Tongue (tissue), 2 donors: ENCODE measurements around the gene ZBTB3. TPM values are rescaled to one million over a fixed set of nuclear protein-coding genes. Genes with fewer than 3 reads are reported as not detected.
"Not testable (repeated sequence)": the region's sequence is repeated elsewhere in the genome, so short reads cannot be mapped to it uniquely, and the experiment has no call there.

Source experiments
- DNase-seq: peaks from one replicate; pipeline ENCODE4 v3.0.0-alpha.2; 2015
- total RNA-seq: library from RNA; depleted of rRNA; stranded (reverse); fragments of >200 nt; gene quantifications from one replicate; pipeline ENCODE4 v1.2.3, GENCODE V29; 2014

ZBTB3 gene
- total RNA-seq, result 7.5 TPM

- peak; percentile 99 for DNase-seq
These were observed at the start of gene ZBTB3 for GRCh38 chr11:62753736-62754603. TSS of gene ZBTB3 (minus strand) at chr11:62754160. CDS start at chr11:62753664, 496 bp downstream.

DNA sequence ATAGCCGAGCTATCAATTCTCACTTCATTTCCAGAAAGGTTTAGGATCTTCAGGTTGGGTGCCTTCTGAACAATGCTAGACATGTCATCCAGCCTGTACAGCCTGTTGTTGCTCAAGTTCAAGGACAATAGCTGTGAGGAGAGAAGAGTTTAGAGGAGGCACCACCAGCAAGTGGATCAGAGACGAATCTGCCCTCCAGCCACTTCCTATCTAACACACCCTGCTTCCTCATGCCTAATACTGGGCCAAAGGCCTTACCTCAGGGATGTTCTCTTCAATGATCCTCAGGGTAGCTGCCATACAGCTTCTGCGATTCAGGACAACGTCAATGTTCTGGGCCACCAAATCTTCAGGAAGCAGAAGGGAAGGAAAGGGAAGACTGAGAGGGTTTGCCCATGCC, 47.1 kb upstream of the ZBTB3 start:
- DNase-seq, result no peak

- DNase-seq, result no peak
These were observed 45.5 kb upstream of the ZBTB3 start for GRCh38 chr11:62799486-62799885.

DNA sequence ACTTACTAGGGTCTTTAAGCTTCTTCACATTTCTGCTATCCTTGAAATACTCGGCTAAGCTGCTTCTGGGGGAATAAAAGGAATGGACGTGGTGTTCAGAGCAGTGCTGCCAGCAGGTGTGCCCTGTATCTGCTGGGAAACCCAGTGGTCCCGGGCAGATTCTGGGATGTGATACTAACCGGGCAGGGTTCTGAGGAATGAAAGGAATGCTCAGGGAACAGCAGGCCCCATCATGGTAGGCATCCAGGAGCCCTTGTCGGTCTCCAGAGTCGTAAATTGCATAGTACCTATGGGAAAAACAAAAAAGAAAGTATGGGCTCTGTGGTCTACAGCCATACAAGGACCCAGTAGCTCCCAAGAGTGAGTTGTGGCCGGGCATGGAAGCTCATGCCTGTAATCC, 42.3 kb upstream of the ZBTB3 start:
- DNase-seq, result no peak

GRCh38 chr11:62794201-62794775, 40.3 kb upstream of the ZBTB3 start:
- DNase-seq, result no peak

DNA sequence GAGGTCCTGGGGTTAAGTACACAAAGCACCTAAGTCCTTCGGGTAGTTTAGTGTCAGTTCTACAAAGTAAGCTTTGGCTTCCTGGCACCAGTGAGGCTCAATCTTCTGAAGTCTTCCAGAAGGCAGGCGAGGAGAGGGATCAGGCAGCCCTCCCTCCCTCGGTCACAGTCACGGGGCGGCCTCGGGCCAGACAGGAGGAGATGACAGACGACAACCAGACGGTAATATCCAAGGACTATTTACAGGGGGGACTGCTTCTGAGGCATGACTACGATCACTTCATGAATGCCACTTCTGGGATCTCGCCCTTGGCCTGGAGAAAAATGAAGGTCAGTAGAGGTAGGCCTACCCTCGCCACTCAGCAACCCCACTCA, 38.2 kb upstream of the ZBTB3 start:
- peak; percentile 77 for DNase-seq

DNA sequence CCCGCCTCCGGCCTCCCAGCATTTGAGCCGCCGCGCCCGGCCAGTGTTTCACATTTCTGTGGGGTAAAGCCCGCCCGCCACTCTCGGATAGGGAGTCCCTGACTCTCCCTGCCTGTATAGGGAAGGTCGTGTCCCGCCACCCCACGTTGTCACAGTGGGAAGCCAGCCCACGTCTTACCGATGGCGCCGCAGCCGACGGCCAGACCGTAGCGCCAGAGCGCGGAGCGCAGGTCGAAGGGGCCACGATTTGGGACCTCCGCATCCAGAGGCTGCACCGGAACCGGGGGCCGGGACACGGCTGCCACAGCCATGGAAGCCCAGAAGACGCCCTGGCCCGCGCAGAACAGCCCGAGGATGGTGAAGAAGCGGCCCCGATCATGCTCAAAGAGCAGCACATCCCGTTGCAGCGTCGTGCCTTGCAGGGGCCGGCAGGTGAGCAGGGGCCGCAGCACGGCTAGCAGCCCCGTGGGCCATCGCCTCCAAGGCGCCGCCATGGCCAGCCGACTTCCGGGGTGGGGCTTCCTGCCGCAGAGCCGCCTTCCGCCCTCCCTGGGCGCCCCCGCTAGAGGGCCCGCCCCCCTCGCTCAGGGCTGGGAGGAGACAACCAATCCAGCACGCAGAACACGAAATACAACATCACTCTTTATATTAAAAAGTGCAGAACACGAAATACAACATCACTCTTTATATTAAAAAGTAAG, 37.7 kb upstream of the ZBTB3 start, which contains the start of gene TMEM223:
Gene TMEM223, minus strand, starts transcription at position 506 of the 701 bp plus-strand sequence. Its CDS starts 12 bp downstream, at position 494.
- peak; percentile 95 for DNase-seq

DNA sequence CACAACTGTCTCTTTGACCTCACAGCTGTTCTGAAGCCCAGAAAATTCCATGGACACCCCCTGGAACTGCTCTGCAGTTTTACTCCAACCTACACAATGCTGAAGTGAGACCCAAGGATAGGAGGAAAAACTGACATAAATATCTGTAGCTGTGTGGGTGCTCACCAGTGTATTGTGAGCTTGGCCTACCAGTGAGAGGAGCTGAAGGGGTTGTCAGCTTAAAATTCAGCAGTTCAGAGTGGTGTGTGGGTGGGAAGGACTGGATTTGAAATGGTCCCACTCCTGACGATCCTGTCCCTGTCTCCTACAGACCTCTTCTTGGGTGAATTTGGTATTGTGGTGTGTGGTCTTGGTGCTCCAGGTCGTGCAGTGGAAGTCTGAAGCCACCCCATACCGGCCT, 35.6 kb upstream of the ZBTB3 start:
- DNase-seq, result no peak

- DNase-seq, result no peak
These were observed 35.0 kb upstream of the ZBTB3 start for GRCh38 chr11:62788991-62789390.

DNA sequence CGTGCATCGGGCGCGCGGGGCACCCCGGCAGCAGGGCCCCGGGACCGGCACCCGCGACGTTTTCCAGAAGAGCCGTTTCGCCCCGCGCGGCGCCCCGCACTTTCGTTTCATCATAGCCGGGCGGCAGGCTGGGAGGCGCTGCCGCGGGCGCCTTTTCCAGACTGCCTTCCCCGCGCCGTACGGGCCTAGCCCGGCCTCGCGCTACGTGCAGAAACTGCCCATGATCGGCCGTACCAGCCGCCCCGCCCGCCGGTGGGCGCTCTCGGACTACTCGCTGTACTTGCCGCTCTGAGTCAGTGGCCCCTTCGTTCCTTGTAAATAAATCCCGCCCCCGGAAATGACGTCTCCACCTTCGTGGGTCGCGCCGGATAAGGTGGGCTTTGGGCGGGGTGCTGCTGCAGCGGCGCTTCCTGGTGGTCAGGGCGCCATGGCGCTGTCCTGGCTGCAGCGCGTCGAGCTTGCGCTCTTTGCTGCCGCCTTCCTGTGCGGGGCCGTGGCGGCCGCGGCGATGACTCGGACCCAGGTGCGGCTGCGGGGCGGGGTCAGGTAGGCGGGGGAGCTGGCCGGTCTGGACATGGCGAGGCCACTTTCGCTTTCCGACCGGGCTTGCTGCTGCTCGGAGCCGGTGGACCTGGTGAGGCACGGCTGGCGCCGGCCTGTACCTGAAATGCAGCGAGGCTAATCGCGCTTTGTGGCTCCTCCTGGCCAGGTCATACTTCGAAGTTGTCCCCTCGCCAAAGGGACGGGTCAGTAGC, 33.2 kb upstream of the ZBTB3 start, which contains the start of gene TMEM179B:
Gene TMEM179B, plus strand, starts transcription at position 398 of the 755 bp plus-strand sequence. Its CDS starts 30 bp downstream, at position 428.
- DNase-seq, result peak; percentile 99

DNA sequence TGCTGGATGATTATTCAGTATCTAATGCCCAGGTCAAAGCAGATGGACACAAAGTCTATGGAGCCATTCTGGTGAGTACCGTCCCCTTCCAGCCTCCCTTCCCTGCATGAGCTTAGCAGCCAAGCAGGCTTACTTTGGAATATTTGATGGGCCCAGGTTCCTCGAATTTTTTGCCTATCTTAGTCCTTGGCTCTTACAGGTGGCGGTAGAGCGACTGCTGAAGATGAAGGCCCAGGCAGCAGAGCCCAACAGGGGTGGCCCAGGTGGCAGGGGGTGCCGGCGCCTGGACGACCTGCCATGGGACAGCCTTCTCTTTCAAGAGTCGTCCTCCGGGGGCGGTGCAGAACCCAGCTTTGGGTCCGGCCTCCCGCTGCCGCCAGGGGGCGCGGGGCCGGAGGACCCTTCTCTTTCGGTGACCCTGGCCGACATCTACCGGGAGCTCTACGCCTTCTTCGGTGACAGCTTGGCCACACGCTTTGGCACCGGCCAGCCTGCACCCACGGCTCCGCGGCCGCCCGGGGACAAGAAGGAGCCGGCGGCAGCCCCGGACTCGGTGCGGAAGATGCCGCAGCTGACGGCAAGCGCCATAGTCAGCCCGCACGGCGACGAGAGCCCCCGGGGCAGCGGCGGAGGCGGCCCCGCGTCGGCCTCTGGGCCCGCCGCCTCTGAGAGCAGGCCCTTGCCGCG, 32.5 kb upstream of the ZBTB3 start:
- DNase-seq, result peak; percentile 95

DNA sequence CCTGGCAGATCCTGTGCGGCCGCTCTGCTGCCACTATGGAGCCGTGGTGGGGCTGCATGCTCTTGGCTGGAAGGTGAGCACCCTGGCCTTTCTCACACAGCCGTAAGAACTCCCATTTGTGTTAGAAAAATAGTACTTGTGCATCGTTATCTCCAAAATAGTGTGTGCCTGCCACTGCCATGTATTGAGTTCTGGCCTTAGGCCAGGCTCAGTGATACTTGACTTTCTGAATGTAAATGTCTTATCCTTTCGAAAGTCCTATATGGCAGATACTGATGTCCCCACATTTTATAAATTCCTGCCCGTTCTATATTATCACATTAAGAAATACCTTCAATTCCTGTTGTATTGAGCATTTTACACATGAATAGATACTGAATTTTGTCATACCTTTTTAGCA, 28.8 kb upstream of the ZBTB3 start:
- no peak for DNase-seq

DNA sequence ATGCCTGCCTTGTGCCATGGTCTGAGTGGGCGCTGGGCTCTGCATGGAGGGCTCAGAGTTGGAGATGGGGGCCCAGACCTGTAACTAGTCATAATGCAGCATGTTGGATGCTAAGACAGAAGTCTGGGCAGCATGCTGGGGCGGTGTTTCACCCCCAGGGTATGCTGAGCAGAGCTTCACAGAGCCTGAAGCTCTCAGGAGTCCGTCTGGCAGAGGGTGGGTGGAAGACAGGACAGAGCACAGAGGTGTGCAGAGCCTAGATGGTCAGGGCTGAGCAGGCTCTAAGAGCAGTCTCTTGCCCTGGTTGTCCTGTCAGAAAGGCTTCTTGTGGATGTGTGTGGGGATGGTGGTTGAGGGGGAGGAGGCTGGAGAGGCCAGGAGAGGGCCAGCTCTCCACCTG, 24.5 kb upstream of the ZBTB3 start:
- DNase-seq, result no peak

GRCh38 chr11:62777389-62777788, 23.4 kb upstream of the ZBTB3 start:
- no peak for DNase-seq

DNA sequence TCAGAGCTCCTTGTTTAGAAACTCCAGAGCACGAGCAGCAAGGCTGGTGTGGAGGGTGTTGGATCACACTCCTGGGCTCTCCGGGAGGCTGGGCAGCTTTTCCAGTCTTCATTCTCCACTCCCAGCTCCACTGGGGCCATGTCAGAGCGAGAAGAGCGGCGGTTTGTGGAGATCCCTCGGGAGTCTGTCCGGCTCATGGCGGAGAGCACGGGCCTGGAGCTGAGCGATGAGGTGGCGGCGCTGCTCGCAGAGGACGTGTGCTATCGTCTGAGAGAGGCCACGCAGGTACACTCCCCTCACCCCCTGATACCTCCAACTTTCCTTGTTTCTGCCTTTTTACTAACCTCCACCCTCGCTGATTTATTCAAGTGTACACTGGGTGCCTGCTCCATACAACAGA, 21.7 kb upstream of the ZBTB3 start:
- no peak for DNase-seq

GRCh38 chr11:62774407-62774806, 20.4 kb upstream of the ZBTB3 start:
- no peak for DNase-seq

GRCh38 chr11:62771144-62772021, 17.4 kb upstream of the ZBTB3 start, which contains the start of gene TAF6L:
TSS of gene TAF6L (plus strand) at chr11:62771396. CDS start at chr11:62775784, 4,388 bp downstream.
- peak; percentile 99 for DNase-seq

DNA sequence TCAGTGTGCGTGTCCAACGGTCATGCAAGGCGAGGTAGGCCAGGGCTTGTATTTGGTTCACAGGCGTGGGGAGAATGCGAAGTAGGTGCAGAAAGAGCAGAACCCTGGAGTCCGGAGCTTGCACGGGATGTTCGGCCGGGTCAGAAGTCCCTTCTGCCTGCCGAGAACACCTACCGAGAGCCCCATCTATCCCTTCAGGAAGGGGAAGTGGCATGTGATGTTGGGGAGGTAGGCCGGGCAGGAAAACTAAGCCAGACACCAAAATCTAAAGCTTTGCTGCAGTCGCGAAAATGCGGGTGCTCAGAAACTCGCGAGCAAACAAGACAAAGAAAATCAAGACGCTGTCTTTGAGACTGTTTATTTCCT, 16.8 kb upstream of the ZBTB3 start:
- no peak for DNase-seq

- DNase-seq, result not testable (repeated sequence)
These were observed 6.9 kb upstream of the ZBTB3 start for GRCh38 chr11:62760867-62761227.
